HG03095 (cell line): ENCODE results near the gene ERC2.

Experiments used
- ATAC-seq: cut with Tn5 transposase; IDR thresholded peaks from one replicate; pipeline ENCODE4 v1.9.1; 2021; ENCODE audit warnings: moderate library complexity; ENCODE audit not compliant: unreplicated experiment

ERC2 gene

GRCh38 chr3:55774856-55775255 lies 693.4 kb downstream of the ERC2 start:
- ATAC-seq = no peak

- ATAC-seq = no peak
Measured at GRCh38 chr3:55771503-55771902, 696.8 kb downstream of the ERC2 start.

GRCh38 chr3:55770077-55770476 lies 698.2 kb downstream of the ERC2 start:
- no peak for ATAC-seq

GRCh38 chr3:55766753-55767152 lies 701.5 kb downstream of the ERC2 start:
- ATAC-seq = no peak

DNA sequence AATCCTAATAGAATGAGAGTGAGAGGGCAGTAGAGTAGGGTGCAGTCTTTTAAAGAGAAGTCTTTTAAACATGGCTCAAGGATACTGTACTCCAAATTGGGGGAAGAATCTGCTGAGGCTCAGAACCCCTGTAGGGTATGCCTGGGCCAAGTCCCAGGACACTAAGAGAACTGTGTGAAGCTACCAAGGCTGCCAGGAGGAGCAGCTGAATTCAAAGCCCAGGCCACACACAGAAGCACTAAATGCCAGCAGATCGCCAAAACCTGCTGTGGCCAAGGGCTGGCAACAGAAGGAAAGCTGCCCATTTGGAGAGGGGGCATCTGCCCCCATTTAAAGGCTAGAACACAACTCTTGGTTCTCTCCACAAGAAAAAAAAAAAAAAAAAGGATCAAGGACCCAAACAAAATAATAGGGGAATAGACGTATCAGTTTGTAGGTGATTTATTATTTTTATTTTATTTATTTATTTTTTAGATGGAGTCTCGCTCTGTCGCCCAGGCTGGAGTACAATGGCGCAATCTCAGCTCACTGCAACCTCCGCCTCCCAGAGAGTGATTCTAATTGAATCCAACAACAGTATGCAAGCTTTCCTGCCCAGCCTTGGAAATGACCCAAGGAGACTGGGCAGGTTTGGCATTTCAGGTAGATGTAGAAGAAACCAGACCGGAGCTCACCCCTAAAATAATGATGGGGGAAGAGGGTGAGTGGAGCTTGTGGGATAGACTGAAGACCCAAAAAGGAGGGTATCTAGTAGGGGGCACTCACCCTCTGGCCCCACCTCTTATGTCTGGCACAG lies 702.2 kb downstream of the ERC2 start:
- ATAC-seq = no peak

DNA sequence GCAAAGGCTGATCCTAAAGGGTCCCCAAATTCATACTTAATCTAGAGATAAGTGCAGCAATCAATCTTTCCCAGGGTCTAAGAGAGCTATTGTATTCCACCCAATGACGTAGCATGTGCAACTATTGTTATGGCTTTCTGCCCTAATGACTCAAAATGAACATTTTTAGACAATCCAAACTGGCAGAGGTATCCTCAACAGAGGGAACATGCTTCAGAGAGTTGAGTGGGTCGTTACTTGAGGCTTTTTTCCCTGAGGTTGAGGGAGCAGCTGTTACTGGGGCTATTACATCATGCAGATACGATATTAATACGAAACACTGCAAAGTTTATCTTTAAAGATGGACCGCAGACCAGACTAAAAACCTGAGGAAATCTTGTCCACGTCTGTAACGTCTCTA lies 702.9 kb downstream of the ERC2 start:
- ATAC-seq = no peak

GRCh38 chr3:55756976-55757375 lies 711.3 kb downstream of the ERC2 start:
- no peak for ATAC-seq

DNA sequence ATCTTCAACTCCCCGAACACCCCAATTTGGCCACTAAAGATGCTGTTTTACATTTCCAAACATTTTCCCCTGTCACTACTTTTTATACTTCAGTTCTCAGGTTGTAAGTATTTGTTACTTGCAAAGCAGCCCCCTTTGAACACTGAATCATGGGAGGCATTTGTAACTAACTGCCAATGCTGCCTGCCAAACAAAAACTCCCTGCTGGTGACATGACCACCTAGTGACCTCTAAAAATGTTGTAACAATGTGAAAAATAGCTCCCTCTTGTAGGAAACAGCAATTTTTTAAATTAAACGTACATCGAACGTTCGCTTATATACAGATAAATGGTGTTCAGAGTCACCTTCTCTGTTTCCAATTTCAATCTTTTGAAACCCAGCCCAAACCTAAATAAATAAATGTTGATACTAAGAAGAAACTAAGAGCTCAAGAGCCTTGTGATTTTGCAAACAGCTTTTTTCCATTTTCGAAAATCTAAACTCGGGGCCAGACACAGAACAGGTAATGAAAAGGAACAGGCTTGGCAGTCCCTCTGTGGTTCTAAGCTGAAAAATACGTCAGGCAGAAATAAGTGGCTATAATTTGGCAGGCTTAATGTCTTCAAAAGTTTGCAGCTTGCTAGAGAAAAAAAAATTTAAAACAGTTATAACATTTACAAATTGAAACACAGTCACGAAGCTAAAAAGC lies 712.6 kb downstream of the ERC2 start:
- no peak for ATAC-seq

- no peak for ATAC-seq
Measured at GRCh38 chr3:55752911-55753310, 715.4 kb downstream of the ERC2 start.

- ATAC-seq = no peak
Measured at GRCh38 chr3:55751730-55752129, 716.5 kb downstream of the ERC2 start.

- no peak for ATAC-seq
Measured at GRCh38 chr3:55750525-55750924, 717.7 kb downstream of the ERC2 start.

DNA sequence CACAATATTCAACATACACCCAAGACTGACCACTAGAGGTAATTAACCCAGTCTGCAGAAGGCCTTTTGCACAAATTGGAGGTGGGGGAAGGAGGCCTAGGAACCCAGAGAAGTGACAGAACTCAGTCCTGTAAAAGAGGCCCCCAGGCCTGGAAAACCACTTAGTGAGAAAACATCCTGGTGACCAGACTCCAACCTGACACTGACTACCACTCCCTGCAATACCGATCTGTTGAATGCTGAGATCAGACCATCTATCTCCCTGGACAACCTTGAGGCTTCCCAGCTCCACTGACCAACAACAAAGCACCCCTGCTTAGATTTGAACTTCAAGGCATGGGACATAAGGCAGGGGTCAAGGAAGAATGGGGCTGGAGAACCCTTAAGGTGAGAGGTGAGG lies 719.2 kb downstream of the ERC2 start:
- ATAC-seq = no peak

- no peak for ATAC-seq
Measured at GRCh38 chr3:55746808-55747413, 721.4 kb downstream of the ERC2 start.

GRCh38 chr3:55742832-55743136 lies 725.5 kb downstream of the ERC2 start:
- ATAC-seq = no peak

GRCh38 chr3:55742022-55742831 lies 726.0 kb downstream of the ERC2 start:
- no peak for ATAC-seq

GRCh38 chr3:55737186-55737585 lies 731.1 kb downstream of the ERC2 start:
- no peak for ATAC-seq

DNA sequence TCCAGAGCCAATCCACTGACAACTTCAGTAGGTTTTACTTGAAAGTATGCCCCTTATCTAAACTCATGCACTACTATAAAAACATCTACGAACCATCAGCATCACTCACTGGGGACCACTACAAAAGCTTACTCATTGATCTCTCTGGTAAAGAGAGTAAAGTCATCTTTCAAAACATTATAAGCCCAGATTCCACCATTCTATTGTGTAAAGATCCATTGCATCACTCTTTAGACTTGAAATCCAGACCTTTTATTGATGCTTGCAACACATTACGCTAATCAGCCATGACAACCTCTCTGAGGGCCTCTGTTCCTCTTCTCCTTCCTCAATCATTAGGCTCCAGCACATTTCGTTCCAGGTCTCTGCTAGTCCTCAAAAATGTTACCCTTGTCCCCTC lies 732.3 kb downstream of the ERC2 start:
- no peak for ATAC-seq

DNA sequence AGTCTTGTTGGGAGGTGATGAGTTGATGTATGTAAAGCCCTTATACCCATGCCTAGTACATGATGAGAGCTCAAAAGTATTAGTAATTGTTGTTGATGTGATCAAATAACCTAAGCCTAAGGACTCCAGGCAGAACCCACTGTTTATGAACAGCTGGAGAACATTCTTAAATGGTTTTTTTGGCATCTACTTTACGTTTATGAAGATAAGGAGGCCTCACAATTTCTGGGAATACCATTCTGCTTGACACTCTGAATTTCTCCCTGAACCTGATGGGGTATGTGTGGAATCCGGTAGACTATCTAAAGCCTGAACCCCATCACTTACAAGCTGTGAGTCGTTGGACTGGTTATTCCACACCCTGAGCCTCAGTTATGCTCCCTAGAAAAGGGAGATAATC lies 736.5 kb downstream of the ERC2 start:
- no peak for ATAC-seq

GRCh38 chr3:55729546-55729945 lies 738.7 kb downstream of the ERC2 start:
- no peak for ATAC-seq

DNA sequence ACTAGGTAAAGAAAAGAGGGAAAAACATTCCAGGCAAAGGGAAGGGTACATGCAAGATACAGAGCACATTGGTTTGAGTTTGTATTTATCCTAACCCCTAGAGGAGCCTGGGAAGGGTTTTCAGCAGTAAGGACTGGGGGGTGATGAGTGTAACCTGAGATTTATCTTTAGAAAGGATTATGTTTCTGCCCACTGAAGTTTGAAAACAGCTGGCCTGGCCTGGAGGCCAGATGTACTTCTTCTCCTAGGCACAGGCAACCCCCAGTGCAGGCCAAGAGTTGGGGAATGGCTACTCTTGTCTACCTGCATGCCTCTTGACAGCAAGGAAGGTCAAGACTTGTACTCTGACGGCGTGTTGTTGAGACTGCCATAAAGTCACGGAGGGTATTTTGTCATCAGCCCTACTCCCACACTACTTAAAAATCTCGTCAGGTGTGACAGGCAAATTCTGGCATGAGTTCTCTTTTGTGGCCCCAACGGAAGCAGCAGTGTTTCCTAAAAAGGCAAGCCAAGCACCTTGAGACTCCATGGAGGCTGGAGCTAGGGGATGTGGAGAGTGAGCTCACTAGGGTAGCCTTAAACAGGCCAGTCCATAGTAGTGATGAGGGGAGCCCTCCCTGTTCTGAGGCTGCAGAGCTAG lies 739.7 kb downstream of the ERC2 start:
- no peak for ATAC-seq

DNA sequence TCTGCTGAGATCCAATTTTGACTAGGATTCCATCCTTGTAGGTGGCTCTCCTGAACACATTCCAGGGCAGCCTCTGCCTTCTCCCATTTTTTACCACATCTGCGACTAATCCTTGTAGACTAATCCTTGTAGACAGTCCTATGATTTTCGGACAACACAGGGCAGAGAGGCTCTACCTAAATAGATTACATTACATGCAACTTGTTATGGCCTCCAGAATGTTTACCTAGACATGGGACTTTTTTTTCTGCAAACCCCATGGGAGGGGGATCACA lies 741.8 kb downstream of the ERC2 start:
- ATAC-seq = no peak
